Fibroblast of lung (primary cell): ENCODE measurements around the gene TNFSF18. TPM values are rescaled to one million over a fixed set of nuclear protein-coding genes. Genes with fewer than 3 reads are reported as not detected.

ENCODE experiments used
- DNase-seq, 2 donors: peaks; one replicate each; pipeline versions ENCODE4 v3.0.0 to v3.0.0-alpha.2; 2010; ENCODE audit warnings: low read depth in 2 of 2
- H2AFZ ChIP-seq: 2 replicates; pipeline ENCODE4 v1.5.1; 2012; ENCODE audit warnings: low read length, control low read depth, inconsistent platforms
- H3K27ac ChIP-seq: 2 replicates; pipeline ENCODE4 v1.5.1; 2011; ENCODE audit warnings: low read length, control low read depth; ENCODE audit not compliant: insufficient read depth
- H3K27me3 ChIP-seq: 2 replicates; pipeline ENCODE4 v1.5.1; 2011; ENCODE audit warnings: mild to moderate bottlenecking, low read length; ENCODE audit not compliant: control insufficient read depth, insufficient read depth
- H3K36me3 ChIP-seq: 2 replicates; pipeline ENCODE4 v1.5.1; 2011; ENCODE audit warnings: low read length; ENCODE audit not compliant: control insufficient read depth, insufficient read depth
- H3K4me1 ChIP-seq: 2 replicates; pipeline ENCODE4 v1.5.1; 2011; ENCODE audit warnings: low read length; ENCODE audit not compliant: control insufficient read depth, insufficient read depth; ENCODE audit errors: extremely low read depth
- H3K4me2 ChIP-seq: 2 replicates; pipeline ENCODE4 v1.5.1; 2011; ENCODE audit warnings: low read length, control low read depth; ENCODE audit not compliant: insufficient read depth; ENCODE audit errors: extremely low read depth
- H3K4me3 ChIP-seq, 4 experiments: fragments of 200-600 bp in 1 of 4; sonication (generic) in 1 of 4; replicated peaks in 1 of 4; 2 replicates each; pipeline ENCODE4 v1.5.1; 2011 to 2016; ENCODE audit warnings: low read length in 4 of 4, low read depth in 3 of 4, mild to moderate bottlenecking in 3 of 4, control low read depth in 2 of 4, inconsistent platforms in 1 of 4, mixed read lengths in 1 of 4; ENCODE audit not compliant: insufficient read depth in 1 of 4; ENCODE audit errors: control extremely low read depth in 1 of 4
- H3K79me2 ChIP-seq: 2 replicates; pipeline ENCODE4 v1.5.1; 2012; ENCODE audit warnings: mild to moderate bottlenecking, low read length, inconsistent platforms; ENCODE audit not compliant: control insufficient read depth, insufficient read depth
- H3K9ac ChIP-seq: 2 replicates; pipeline ENCODE4 v1.5.1; 2011; ENCODE audit warnings: mild to moderate bottlenecking, low read length, control low read depth; ENCODE audit not compliant: insufficient read depth
- H3K9me3 ChIP-seq: 2 replicates; pipeline ENCODE4 v1.5.1; 2012; ENCODE audit warnings: low read depth, low read length; ENCODE audit not compliant: control insufficient read depth, insufficient read depth
- H4K20me1 ChIP-seq: 2 replicates; pipeline ENCODE4 v1.5.1; 2011; ENCODE audit warnings: low read length; ENCODE audit not compliant: control insufficient read depth, insufficient read depth; ENCODE audit errors: extremely low read depth
- CTCF ChIP-seq, 2 donors: IDR thresholded peaks in 1 of 2; conservative IDR thresholded peaks in 1 of 2; 1 replicate in 1 of 2; 2 replicates in 1 of 2; pipeline ENCODE4 v1.5.1; 2011 to 2012; ENCODE audit warnings: low read length in 2 of 2, control low read depth in 1 of 2, inconsistent platforms in 1 of 2, low read depth in 1 of 2, mild to moderate bottlenecking in 1 of 2
- EZH2 ChIP-seq: IDR thresholded peaks from 2 replicates; pipeline ENCODE4 v1.5.1; 2012; ENCODE audit warnings: low read length, control low read depth, mild to moderate bottlenecking; ENCODE audit errors: missing control alignments
- polyA plus RNA-seq, 2 donors: library from polyadenylated mRNA; depleted of rRNA in 1 of 2; stranded (reverse) in 1 of 2; unstranded in 1 of 2; fragments of >200 nt; gene quantifications; 2 replicates each; pipeline ENCODE4 v1.2.1, GENCODE V29; 2011 to 2012; ENCODE audit warnings: missing spikeins in 1 of 2
- total RNA-seq: library from RNA; depleted of rRNA; stranded (reverse); fragments of >200 nt; gene quantifications from 2 replicates; pipeline ENCODE4 v1.2.1, GENCODE V29; 2014

Gene TNFSF18
- total and polyA plus RNA-seq, 2 donors (not counting 1 experiment from before 2014, with no cell fraction given) = 0.33 to 5.5 TPM

DNA sequence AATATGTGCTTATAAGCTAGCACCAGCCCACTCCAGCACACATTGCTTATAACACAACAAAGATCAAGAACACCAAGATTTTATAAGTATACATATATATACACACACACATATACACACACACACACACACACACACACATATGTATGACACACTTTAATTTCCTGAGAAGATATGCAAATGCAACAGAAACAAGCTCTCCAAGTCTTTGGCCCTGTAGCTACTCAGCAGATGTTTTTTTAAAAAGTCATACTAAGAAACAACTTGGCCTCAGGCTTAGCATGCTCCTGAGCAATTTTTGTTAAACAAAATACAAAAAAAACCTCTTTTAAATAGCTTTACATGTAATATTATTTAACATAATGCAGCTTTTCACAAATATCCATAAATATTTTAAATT, 11.1 kb downstream of the TNFSF18 start:
- no peaks in the 10 kb centered on the region for H3K4me1 ChIP-seq
- no peak overlapping the region for H3K9ac ChIP-seq
- H3K79me2 ChIP-seq = no peaks in the 10 kb centered on the region
- H3K27me3 ChIP-seq = no peaks in the 10 kb centered on the region
- no peaks in the 10 kb centered on the region for H3K9me3 ChIP-seq
- no peak overlapping the region for H2AFZ ChIP-seq
- no peaks in the 10 kb centered on the region for H3K36me3 ChIP-seq
- DNase-seq = peak in 1 of 2 donors; percentile 27
- H3K4me2 ChIP-seq = no peak overlapping the region
- TF ChIP-seq CTCF (conservative IDR thresholded peaks at IDR 0.05 in 1 of 2, IDR thresholded peaks at IDR 0.05 in 1 of 2; ENCODE audit: low read depth in 1 of 2, low read length in 2 of 2) (no peak), EZH2 (no peak)
- H3K4me3 ChIP-seq = no peak overlapping the region
- H3K27ac ChIP-seq = no peak overlapping the region
- H4K20me1 ChIP-seq = no peaks in the 10 kb centered on the region

DNA sequence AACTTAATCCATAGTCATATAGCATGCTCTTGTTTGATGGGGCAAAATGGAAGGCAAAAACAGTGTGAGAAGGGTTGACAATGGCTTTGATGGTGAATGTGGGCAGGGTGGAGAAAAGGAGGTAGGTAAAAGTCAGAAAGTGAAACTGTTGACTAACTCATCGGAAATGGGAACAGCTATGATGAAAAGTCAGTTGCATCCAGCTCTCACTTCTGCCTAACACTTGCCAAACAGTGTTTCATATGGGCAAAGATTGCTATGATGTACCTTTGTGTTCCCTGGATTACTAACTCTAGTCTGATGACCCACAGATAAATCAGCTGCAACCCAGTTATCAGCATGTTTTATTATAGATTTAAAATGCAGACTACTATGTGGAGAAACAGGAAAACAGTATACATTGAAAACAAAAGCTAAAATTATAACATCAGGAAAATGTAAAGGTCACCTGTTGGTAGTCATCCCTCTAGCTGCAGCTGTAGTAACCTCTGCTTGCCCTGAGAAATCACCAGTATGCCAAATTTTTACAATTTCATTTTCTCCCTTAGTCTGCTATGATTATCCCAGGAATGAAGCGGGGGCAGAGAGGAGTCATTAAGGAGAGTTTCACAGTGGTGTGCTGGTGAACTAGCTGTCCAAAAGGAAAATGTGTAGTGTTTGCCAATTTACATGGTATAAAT, 11.7 kb downstream of the TNFSF18 start:
- Histone ChIP-seq H3K9ac (no peak overlapping the region), H2AFZ (no peak overlapping the region), H4K20me1 (no peaks in the 10 kb centered on the region), H3K4me1 (no peaks in the 10 kb centered on the region), H3K4me2 (no peak overlapping the region), H3K9me3 (no peaks in the 10 kb centered on the region), H3K4me3 (no peak overlapping the region), H3K27me3 (no peaks in the 10 kb centered on the region), H3K79me2 (no peaks in the 10 kb centered on the region), H3K36me3 (no peaks in the 10 kb centered on the region), H3K27ac (no peak overlapping the region)
- DNase-seq = no peak
- TF ChIP-seq CTCF (conservative IDR thresholded peaks at IDR 0.05 in 1 of 2, IDR thresholded peaks at IDR 0.05 in 1 of 2; ENCODE audit: low read depth in 1 of 2, low read length in 2 of 2) = no peak
- TF ChIP-seq EZH2 = no peak

- no peak overlapping the region for H3K27ac ChIP-seq
- DNase-seq = no peak
- H4K20me1 ChIP-seq = no peaks in the 10 kb centered on the region
- H3K9ac ChIP-seq = no peak overlapping the region
- no peaks in the 10 kb centered on the region for H3K9me3 ChIP-seq
- H3K79me2 ChIP-seq = no peaks in the 10 kb centered on the region
- no peaks in the 10 kb centered on the region for H3K36me3 ChIP-seq
- H3K4me1 ChIP-seq = no peaks in the 10 kb centered on the region
- no peak overlapping the region for H3K4me2 ChIP-seq
- H3K27me3 ChIP-seq = no peaks in the 10 kb centered on the region
- no peak overlapping the region for H3K4me3 ChIP-seq
- no peak for TF ChIP-seq EZH2
- no peak for TF ChIP-seq CTCF (conservative IDR thresholded peaks at IDR 0.05 in 1 of 2, IDR thresholded peaks at IDR 0.05 in 1 of 2; ENCODE audit: low read depth in 1 of 2, low read length in 2 of 2)
- H2AFZ ChIP-seq = no peak overlapping the region
Measured at GRCh38 chr1:173024543-173024942, 26.2 kb downstream of the TNFSF18 start.
